ENCODE data around the gene LZIC.

The LZIC gene

DNA sequence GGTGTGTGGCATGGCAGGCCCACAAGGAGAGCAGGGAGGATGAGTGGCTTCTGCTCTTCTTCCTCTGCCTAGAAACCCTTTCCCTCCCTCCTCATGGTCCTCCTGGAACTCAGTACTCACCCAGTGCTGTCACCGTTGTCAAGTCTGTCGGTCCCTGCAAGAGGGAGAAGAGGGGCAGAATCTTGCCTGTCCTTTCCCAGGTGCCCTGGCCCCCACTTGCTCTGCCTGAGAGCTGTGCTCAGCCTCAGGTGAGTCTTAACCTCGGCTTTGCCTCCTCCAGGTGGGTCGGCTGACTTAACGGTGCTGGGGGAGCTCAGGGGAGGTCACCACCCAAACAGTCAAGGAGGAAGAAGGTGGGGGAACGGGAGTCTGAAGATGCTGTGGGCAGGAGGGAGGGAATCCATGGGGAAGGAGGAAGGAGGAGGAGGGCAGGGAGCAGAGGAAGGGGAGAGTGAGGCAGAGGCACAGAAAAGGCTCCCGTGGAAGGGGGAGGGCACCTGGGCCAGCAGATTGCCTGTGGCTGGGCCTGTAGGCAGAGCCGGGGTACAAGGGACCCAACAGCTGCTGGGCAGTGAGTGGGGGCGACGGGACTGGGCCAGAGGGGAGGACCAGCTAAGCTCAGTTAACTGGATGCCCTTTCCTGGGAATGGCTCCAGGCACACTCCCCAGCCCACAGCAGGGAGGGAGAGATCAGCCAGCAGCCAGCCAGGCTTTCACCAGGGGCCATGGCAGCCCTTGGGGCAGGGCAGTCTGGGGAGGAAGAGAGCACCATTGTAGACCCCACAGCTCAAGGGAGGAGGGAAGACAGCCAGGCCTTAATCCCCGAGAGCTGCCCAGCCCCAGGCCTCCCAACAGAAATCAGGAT is 59.4 kb downstream of the LZIC start:
- DNase-seq, result no peak

DNA sequence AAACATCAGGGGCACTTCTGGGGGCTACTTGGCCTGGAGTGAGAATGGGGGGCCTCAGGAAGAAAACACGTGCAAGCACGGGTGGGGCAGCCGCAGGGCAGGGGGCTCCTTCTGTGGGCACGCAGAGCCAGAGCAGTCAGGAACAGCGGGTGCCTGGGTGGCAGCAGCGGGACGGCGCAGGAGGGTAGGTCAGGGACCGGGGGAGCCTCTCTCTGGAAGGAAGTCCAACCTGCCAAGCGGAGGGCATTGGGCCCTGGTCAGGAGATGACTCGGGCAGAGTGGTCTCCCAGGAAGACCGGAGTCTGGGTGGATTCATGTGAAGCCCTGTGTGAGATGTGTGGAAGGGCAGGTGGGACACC is 60.3 kb downstream of the LZIC start:
- DNase-seq, result no peak

DNA sequence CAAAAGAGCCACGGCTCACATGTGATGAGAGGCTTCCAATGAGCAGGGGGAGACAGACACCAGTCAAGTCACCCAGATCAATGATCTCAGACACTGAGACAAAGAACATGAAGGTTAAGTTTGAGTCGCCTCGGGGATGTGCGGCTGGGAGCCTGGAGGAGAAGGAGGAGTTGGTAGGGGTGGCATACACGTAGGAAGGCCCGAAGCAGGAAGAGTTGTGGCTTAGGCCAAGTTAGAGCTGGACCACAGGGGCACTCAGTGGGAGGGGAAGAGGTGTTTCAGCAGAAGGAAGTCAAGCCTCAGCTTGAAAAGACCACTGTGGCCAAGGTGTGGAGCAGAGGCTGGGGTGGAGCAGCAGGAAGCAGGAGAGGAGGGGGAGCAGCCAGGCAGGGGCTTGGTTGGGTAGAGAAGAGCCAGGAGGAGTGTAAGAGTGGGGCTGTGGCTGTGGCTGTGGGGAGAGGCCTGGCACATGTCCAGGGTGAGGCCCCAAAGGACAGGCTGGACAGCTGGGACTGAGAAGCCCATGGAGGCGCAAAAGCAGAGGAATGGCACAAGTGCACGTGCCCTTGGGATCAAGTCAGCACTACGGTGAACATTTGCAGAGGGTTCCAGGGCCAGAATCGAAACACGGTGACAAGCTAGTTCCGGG is 60.8 kb downstream of the LZIC start:
- DNase-seq, result no peak

DNA sequence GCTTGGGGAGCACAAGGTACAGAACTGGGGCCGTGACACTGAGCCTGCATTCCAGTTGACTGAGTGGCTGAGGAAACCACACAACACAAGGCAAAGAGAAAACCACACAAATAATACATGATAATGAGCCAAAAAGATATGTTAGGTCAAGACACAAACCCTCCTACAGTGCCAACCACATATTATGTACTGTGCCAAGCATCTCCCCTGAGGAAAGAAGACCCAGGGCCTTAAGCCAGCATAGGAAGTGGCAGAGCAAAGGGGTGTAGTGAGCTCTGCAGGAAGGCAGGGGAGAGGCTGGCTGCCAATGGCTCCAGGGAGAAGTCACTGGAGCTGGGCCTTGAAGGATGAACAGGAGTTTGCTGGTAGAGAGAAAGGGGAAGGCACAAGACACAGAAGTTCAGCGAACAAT is 61.3 kb downstream of the LZIC start:
- no peak for DNase-seq

Data from activated CD4-positive, alpha-beta T cell treated with anti-CD3 and anti-CD28 coated beads for 48 hours (primary cell).